K562 (cell line): Measurements from ENCODE around the gene FSTL4. TPM values are rescaled to one million over a fixed set of nuclear protein-coding genes. Genes with fewer than 3 reads are reported as not detected.

ENCODE experiments used
- ATAC-seq: fragments of 200-7000 bp; cut with Tn5 transposase; 3 replicates; pipeline ENCODE4 v1.9.1; 2020; ENCODE audit warnings: moderate library complexity
- BruUV-seq: library from RNA; stranded (reverse); fragments of 400-500 nt; replicated peaks from 2 replicates; lab custom pipeline; 2021; lab: Mats Ljungman, UMichigan
- CTCF ChIA-PET: fragments of 300-600 bp; formaldehyde crosslinking; extraction: SDS; loops from one replicate; lab custom pipeline; 2021; ENCODE audit warnings: low intra/inter-chr PET ratio; lab: Yijun Ruan, JAX
- POLR2A ChIA-PET: fragments of 300-600, 350-650 bp; sonication (Branson Sonifier 250); formaldehyde crosslinking; extraction: SDS; loops from one replicate; lab custom pipeline; 2021; ENCODE audit warnings: antibody characterized with exemption, inconsistent platforms; lab: Yijun Ruan, JAX
- DNase-seq, 4 experiments: peaks; one replicate each; pipeline versions ENCODE4 v3.0.0 to v3.0.0-alpha.2; 2011 to 2018; ENCODE audit warnings: low spot score in 3 of 4, mixed read lengths in 3 of 4; ENCODE audit errors: extremely low read depth in 1 of 4
- FAIRE-seq: peaks from 2 replicates; lab custom pipeline; 2011; peaks lifted over from hg19 to GRCh38; lab: Jason Lieb, UNC
- H2AFZ ChIP-seq: 2 replicates; pipeline ENCODE4 v1.6.0; 2011; ENCODE audit warnings: low read depth, low read length, control low read depth, inconsistent platforms
- H3K27ac ChIP-seq: fragments of 200-600 bp; 3 replicates; pipeline ENCODE4 v1.8.0; 2011; ENCODE audit warnings: low read depth, mild to moderate bottlenecking, control low read depth, inconsistent platforms, low read length, moderate library complexity, mixed read lengths; ENCODE audit errors: extremely low read depth
- H3K27me3 ChIP-seq, 2 experiments: fragments of 300-600 bp in 1 of 2; 2 replicates in 1 of 2; 3 replicates in 1 of 2; pipeline versions ENCODE4 v1.6.0 to v1.8.0; 2011; ENCODE audit warnings: inconsistent platforms in 2 of 2, low read length in 2 of 2, mild to moderate bottlenecking in 1 of 2, mixed read lengths in 1 of 2, moderate library complexity in 1 of 2; ENCODE audit not compliant: control insufficient read depth in 2 of 2, insufficient read depth in 2 of 2
- H3K36me3 ChIP-seq: fragments of 300-600 bp; 3 replicates; pipeline ENCODE4 v1.8.0; 2011; ENCODE audit warnings: mild to moderate bottlenecking, low read length, inconsistent platforms; ENCODE audit not compliant: control insufficient read depth, insufficient read depth
- H3K4me1 ChIP-seq, 2 experiments: fragments of 200-600 bp in 1 of 2; replicated peaks in 1 of 2; 2 replicates in 1 of 2; 3 replicates in 1 of 2; pipeline versions ENCODE4 v1.5.1 to v1.8.0; 2011; ENCODE audit warnings: inconsistent platforms in 2 of 2, low read length in 2 of 2, mild to moderate bottlenecking in 1 of 2, mixed read lengths in 1 of 2, moderate library complexity in 1 of 2; ENCODE audit not compliant: control insufficient read depth in 2 of 2, insufficient read depth in 2 of 2
- H3K4me2 ChIP-seq: 2 replicates; pipeline ENCODE4 v1.6.1; 2011; ENCODE audit warnings: low read length, control low read depth, inconsistent platforms, mixed read lengths; ENCODE audit not compliant: insufficient read depth
- H3K4me3 ChIP-seq: fragments of 200-600 bp; sonication (generic), shearing (Covaris generic); 2 replicates; pipeline ENCODE4 v1.5.1; 2016; ENCODE audit warnings: control low read depth, inconsistent platforms
- H3K79me2 ChIP-seq: fragments of 200-600 bp; 3 replicates; pipeline ENCODE4 v1.8.0; 2011; ENCODE audit warnings: low read length, inconsistent platforms; ENCODE audit not compliant: control insufficient read depth, insufficient read depth
- H3K9ac ChIP-seq, 2 experiments: 2 replicates each; pipeline versions ENCODE4 v1.6.0 to v1.6.1; 2011; ENCODE audit warnings: low read depth in 2 of 2, low read length in 2 of 2, control low read depth in 1 of 2, inconsistent platforms in 1 of 2, mild to moderate bottlenecking in 1 of 2, mixed read lengths in 1 of 2; ENCODE audit not compliant: insufficient read depth in 1 of 2
- H3K9me1 ChIP-seq: one replicate; pipeline ENCODE4 v1.6.0; 2011; ENCODE audit warnings: inconsistent platforms, mild to moderate bottlenecking, low read length, moderate library complexity; ENCODE audit not compliant: control insufficient read depth, insufficient read depth
- H3K9me3 ChIP-seq: replicated peaks from 2 replicates; pipeline ENCODE4 v1.5.1; 2011; ENCODE audit warnings: low read depth, low read length, inconsistent platforms; ENCODE audit not compliant: control insufficient read depth, insufficient read depth
- H4K20me1 ChIP-seq: replicated peaks from 2 replicates; pipeline ENCODE4 v1.6.1; 2011; ENCODE audit warnings: low read length, inconsistent platforms, mixed read lengths; ENCODE audit not compliant: control insufficient read depth, insufficient read depth
- MXI1 ChIP-seq: IDR thresholded peaks from 2 replicates; pipeline ENCODE4 v1.6.1; 2011; ENCODE audit warnings: low read depth, mild to moderate bottlenecking, improper control_type of control experiment, low read length
- NRF1 ChIP-seq, 2 experiments: fragments of 450-650 bp; IDR thresholded peaks in 1 of 2; conservative IDR thresholded peaks in 1 of 2; 2 replicates each; pipeline ENCODE4 v1.6.1; 2014; ENCODE audit warnings: mild to moderate bottlenecking in 2 of 2
- WGBS: fragments of 100-300 bp; shearing (Covaris generic); methylation state at CpG from one replicate; pipeline ENCODE4 v1.1.6; 2016; ENCODE audit warnings: low coverage, mixed read lengths; ENCODE audit not compliant: insufficient coverage; ENCODE audit errors: missing lambda C conversion rate; 5-methylcytosine and 5-hydroxymethylcytosine counted together
- in situ Hi-C: fragments of 300-500 bp; cut with MboI; formaldehyde crosslinking; loops from 4 replicates; pipeline ENCODE4 v1.15.0; 2018; ENCODE audit warnings: inconsistent platforms, mixed read lengths
- intact Hi-C: fragments of 100-400 bp; cut with micrococcal nuclease; formaldehyde crosslinking; loops from 2 replicates; pipeline ENCODE4 v1.14.2; 2022
- polyA plus RNA-seq, 8 experiments: library from polyadenylated mRNA; depleted of rRNA in 4 of 8; stranded (reverse) in 5 of 8; unstranded in 3 of 8; fragments of >200 nt; fragmentation: Nextera tagmentation in 2 of 8; fragmentation: Illumina TruSeq in 1 of 8; extraction: Ambion mirVana in 2 of 8; extraction: Trizol in 1 of 8; gene quantifications; 2 replicates each; pipeline versions ENCODE4 v1.2.1 to v1.2.3, GENCODE V29; 2011 to 2014; ENCODE audit warnings: inconsistent platforms in 1 of 8, missing spikeins in 1 of 8
- total RNA-seq, 7 experiments: library from RNA; depleted of rRNA in 6 of 7; stranded (reverse); fragments of >200 nt in 6 of 7; fragmentation: Illumina TruSeq in 2 of 7; extraction: Trizol in 2 of 7; gene quantifications; 2 replicates each; pipeline versions ENCODE4 v1.2.1 to v1.2.3, GENCODE V29; 2011 to 2021; ENCODE audit warnings: low replicate concordance in 1 of 7
- TF ChIP-seq, protein P1 (sequence below), 3 experiments: fragments of 200-800 bp in 1 of 3; fragments of 250-450 bp in 1 of 3; fragments of 450-650 bp in 1 of 3; sonication (Bioruptor Pico) in 1 of 3; sonication (Bioruptor generic) in 1 of 3; formaldehyde crosslinking in 1 of 3; IDR thresholded peaks; 2 replicates each; pipeline versions ENCODE4 v1.6.1 to v1.8.0; 2016 to 2022; ENCODE audit warnings: mild to moderate bottlenecking in 2 of 3, missing genetic modification characterization in 2 of 3, missing compliant biosample characterization in 1 of 3, moderate library complexity in 1 of 3
- TF ChIP-seq, protein P2 (sequence below): fragments of 450-650 bp; formaldehyde crosslinking; IDR thresholded peaks from 2 replicates; pipeline ENCODE4 v1.4.0; 2020; ENCODE audit warnings: mild to moderate bottlenecking, moderate library complexity

FSTL4 gene
- total and polyA plus RNA-seq, 9 of the 15 experiments (the other 6 are each of a cell fraction or from before 2014, with no cell fraction given), result 0.08 to 0.18 (median 0.10) TPM; not detected in 5

DNA sequence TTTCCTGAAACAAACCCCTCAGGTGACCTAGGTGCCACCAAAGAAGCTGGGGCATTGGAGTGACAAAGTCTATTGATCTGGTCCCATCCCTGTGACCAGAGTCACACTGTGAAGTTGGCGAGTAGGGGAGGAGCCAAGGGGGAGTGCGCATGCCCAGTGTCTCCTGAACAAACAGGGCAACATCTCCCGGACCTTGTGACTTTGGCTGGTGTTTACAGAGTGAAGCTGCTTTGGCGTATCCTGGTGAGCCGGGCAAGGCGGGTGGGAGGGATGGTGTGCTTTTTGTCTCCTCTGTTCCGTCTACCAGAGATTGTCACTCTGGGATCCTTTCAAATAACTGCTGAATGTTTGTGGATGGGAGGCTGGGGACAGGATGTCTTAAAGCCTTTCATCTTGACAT lies 356.1 kb downstream of the FSTL4 start:
- Histone ChIP-seq H2AFZ (no peak overlapping the region), H3K9ac (no peak overlapping the region), H3K4me2 (no peak overlapping the region), H3K9me1 (no peaks in the 10 kb centered on the region), H3K27me3 (peaks cover 30 to 60% of the 10 kb centered on the region in 2 experiments; a peak in 4 of 5 replicates), H3K79me2 (no peaks in the 10 kb centered on the region), H3K36me3 (no peaks in the 10 kb centered on the region), H3K27ac (no peak overlapping the region), H3K4me3 (no peak overlapping the region)
- intact Hi-C loops, result no loop called here
- DNase-seq (peak; percentile 13 to 51 (median 40)), ATAC-seq (peak; percentile 41; the same call in 1 of the 3 replicates), FAIRE-seq (peak; percentile 26)
- POLR2A ChIA-PET, result interaction anchor here (1.2 kb wide), 1 partner anchor 16 kb away, joined by 4 read pairs; no protein-coding TSS in a partner anchor
- TF ChIP-seq, protein P1, sequence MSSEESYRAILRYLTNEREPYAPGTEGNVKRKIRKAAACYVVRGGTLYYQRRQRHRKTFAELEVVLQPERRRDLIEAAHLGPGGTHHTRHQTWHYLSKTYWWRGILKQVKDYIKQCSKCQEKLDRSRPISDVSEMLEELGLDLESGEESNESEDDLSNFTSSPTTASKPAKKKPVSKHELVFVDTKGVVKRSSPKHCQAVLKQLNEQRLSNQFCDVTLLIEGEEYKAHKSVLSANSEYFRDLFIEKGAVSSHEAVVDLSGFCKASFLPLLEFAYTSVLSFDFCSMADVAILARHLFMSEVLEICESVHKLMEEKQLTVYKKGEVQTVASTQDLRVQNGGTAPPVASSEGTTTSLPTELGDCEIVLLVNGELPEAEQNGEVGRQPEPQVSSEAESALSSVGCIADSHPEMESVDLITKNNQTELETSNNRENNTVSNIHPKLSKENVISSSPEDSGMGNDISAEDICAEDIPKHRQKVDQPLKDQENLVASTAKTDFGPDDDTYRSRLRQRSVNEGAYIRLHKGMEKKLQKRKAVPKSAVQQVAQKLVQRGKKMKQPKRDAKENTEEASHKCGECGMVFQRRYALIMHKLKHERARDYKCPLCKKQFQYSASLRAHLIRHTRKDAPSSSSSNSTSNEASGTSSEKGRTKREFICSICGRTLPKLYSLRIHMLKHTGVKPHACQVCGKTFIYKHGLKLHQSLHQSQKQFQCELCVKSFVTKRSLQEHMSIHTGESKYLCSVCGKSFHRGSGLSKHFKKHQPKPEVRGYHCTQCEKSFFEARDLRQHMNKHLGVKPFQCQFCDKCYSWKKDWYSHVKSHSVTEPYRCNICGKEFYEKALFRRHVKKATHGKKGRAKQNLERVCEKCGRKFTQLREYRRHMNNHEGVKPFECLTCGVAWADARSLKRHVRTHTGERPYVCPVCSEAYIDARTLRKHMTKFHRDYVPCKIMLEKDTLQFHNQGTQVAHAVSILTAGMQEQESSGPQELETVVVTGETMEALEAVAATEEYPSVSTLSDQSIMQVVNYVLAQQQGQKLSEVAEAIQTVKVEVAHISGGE (CRISPR knock-in tag; IDR thresholded peaks at IDR 0.05), result no peak
- TF ChIP-seq, protein P2, sequence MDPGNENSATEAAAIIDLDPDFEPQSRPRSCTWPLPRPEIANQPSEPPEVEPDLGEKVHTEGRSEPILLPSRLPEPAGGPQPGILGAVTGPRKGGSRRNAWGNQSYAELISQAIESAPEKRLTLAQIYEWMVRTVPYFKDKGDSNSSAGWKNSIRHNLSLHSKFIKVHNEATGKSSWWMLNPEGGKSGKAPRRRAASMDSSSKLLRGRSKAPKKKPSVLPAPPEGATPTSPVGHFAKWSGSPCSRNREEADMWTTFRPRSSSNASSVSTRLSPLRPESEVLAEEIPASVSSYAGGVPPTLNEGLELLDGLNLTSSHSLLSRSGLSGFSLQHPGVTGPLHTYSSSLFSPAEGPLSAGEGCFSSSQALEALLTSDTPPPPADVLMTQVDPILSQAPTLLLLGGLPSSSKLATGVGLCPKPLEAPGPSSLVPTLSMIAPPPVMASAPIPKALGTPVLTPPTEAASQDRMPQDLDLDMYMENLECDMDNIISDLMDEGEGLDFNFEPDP (CRISPR knock-in tag), result no peak
- TF ChIP-seq NRF1 (conservative IDR thresholded peaks at IDR 0.05 in 1 of 2, IDR thresholded peaks at IDR 0.05 in 1 of 2) (peak; percentile 87 to 88), MXI1 (no peak)
- TF ChIP-seq, all 486 proteins: peak for 1
- no peaks in the 10 kb centered on the region for H3K4me1 ChIP-seq
- 0 out of 2 replicates have a peak, but pooled peaks cover 11% of the 10 kb centered on the region for H4K20me1 ChIP-seq
- BruUV-seq, result no TSS peak
- CTCF ChIA-PET, result no interaction called here
- in situ Hi-C loops, result no loop called here
- H3K9me3 ChIP-seq, result no peaks in the 10 kb centered on the region
- 2% methylated on average over 7 of the region's 7 CpGs for WGBS
